ENCODE data around the gene FBL.

DNA sequence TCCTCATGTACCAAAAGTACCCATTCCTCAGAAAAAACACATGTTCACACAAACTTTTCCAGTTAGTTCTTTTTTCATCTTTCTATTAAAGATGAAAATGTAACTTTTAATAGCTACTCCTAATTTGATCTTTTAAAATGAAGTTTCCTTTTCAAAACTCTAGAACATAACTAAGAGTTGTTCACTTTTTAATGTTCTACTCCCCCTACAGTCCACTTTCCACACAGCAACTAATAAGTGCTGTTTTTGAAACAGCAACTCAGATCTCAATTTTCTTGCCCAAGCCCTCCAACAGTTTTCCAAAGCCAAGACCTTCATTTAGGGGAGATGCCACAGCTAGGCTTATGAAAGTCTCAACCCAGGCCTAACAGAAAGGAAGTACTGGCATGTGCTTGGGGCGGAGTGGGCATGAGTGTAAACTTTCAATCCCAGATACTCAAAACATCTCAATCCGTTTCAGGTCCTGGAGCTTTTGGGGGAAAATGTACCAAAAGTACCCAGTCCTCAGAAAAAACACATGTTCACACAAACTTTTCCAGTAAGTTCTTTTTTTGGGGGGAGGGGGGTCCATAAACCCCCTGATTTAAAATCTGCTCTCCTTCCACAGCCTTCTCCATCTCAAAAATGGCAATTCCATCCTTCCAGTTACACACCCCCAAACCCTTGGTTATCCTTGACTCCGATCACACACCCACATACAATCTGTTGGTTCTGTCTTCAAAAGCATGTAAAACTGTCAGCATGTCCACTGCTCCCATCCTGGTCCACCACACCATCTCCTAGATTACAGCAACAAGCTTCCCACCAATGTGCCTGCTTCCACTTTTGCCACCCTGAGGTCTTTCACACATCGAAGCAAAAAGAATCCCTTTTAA lies 2.0 kb downstream of the FBL start:
- TF ChIP-seq, protein P1, sequence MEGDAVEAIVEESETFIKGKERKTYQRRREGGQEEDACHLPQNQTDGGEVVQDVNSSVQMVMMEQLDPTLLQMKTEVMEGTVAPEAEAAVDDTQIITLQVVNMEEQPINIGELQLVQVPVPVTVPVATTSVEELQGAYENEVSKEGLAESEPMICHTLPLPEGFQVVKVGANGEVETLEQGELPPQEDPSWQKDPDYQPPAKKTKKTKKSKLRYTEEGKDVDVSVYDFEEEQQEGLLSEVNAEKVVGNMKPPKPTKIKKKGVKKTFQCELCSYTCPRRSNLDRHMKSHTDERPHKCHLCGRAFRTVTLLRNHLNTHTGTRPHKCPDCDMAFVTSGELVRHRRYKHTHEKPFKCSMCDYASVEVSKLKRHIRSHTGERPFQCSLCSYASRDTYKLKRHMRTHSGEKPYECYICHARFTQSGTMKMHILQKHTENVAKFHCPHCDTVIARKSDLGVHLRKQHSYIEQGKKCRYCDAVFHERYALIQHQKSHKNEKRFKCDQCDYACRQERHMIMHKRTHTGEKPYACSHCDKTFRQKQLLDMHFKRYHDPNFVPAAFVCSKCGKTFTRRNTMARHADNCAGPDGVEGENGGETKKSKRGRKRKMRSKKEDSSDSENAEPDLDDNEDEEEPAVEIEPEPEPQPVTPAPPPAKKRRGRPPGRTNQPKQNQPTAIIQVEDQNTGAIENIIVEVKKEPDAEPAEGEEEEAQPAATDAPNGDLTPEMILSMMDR (optimal IDR thresholded peaks at IDR 0.05 in 1 of 3, IDR thresholded peaks at IDR 0.05 in 1 of 3, conservative IDR thresholded peaks at IDR 0.05 in 1 of 3; ENCODE audit: extremely low read depth in 1 of 3, insufficient read depth in 2 of 3, low read length in 3 of 3), result peak; percentile 2 to 57 (median 54)
- no peak for TF ChIP-seq EZH2 (IDR thresholded peaks at IDR 0.05; ENCODE audit: low read length)

Data from keratinocyte (primary cell).